Kidney epithelial cell (primary cell): ENCODE data around the gene MEGF6. TPM values are rescaled to one million over a fixed set of nuclear protein-coding genes. Genes with fewer than 3 reads are reported as not detected.

Experiments
- DNase-seq: peaks from one replicate; pipeline ENCODE4 v3.0.0-alpha.2; 2010; ENCODE audit warnings: low read depth
- H3K27me3 ChIP-seq: 2 replicates; pipeline ENCODE4 v1.6.0; 2011; ENCODE audit warnings: low read length; ENCODE audit not compliant: control insufficient read depth, insufficient read depth
- H3K36me3 ChIP-seq: 2 replicates; pipeline ENCODE4 v1.5.1; 2011; ENCODE audit warnings: low read length; ENCODE audit not compliant: control insufficient read depth, insufficient read depth
- H3K4me3 ChIP-seq: 2 replicates; pipeline ENCODE4 v1.5.1; 2011; ENCODE audit warnings: low read depth, mild to moderate bottlenecking, control low read depth, low read length
- total RNA-seq: library from RNA; depleted of rRNA; stranded (reverse); fragments of >200 nt; gene quantifications from 2 replicates; pipeline ENCODE4 v1.2.3, GENCODE V29; 2015
- TF ChIP-seq, protein P1 (sequence below): IDR thresholded peaks from 2 replicates; pipeline ENCODE4 v1.5.1; 2011; ENCODE audit warnings: mild to moderate bottlenecking, moderate library complexity, low read length, control low read depth, inconsistent platforms; ENCODE audit not compliant: insufficient read depth, poor library complexity, severe bottlenecking

The MEGF6 gene
- total RNA-seq, 1 donor from 2014 or later, result 13.1 TPM

DNA sequence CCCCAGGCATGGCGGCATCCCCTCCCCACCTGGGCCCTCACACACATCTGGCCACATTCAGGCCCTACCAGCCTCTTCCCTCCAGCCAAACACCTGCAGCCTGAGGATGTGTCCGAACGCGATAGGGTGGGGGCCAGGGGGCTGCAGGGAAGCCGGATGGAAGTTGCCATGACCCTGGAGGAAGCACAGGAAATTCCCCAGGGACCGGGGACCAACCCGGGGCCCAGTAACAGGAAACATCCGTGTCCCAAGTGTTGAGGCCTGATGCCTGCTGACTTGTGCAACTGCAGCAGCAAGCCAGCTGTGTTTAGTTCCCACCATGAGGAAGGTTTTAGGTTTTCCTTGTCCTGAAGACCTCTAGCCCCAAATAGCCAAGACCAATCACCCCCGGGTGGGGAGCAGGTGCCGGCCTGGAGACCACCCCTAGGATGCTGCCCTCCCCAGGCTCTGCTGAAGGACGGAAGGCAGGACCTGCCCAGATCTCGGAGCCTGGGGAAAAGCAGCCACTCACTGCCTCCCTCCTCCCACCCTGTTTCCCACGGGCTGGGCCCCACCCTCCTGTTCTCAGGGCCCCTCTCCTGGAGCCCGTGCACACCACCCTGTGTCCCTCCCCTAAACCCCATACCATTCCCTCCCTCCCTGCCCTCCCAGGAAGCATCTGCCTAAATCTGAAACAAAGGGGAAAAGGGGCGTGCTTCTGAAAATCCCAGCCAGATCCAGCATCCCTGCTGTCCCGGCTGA is 29.8 kb downstream of the MEGF6 start:
- DNase-seq, result no peak
- TF ChIP-seq, protein P1, sequence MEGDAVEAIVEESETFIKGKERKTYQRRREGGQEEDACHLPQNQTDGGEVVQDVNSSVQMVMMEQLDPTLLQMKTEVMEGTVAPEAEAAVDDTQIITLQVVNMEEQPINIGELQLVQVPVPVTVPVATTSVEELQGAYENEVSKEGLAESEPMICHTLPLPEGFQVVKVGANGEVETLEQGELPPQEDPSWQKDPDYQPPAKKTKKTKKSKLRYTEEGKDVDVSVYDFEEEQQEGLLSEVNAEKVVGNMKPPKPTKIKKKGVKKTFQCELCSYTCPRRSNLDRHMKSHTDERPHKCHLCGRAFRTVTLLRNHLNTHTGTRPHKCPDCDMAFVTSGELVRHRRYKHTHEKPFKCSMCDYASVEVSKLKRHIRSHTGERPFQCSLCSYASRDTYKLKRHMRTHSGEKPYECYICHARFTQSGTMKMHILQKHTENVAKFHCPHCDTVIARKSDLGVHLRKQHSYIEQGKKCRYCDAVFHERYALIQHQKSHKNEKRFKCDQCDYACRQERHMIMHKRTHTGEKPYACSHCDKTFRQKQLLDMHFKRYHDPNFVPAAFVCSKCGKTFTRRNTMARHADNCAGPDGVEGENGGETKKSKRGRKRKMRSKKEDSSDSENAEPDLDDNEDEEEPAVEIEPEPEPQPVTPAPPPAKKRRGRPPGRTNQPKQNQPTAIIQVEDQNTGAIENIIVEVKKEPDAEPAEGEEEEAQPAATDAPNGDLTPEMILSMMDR, result no peak
- Histone ChIP-seq H3K36me3 (no peaks in the 10 kb centered on the region), H3K27me3 (peaks cover 2% of the 10 kb centered on the region), H3K4me3 (no peak overlapping the region)

DNA sequence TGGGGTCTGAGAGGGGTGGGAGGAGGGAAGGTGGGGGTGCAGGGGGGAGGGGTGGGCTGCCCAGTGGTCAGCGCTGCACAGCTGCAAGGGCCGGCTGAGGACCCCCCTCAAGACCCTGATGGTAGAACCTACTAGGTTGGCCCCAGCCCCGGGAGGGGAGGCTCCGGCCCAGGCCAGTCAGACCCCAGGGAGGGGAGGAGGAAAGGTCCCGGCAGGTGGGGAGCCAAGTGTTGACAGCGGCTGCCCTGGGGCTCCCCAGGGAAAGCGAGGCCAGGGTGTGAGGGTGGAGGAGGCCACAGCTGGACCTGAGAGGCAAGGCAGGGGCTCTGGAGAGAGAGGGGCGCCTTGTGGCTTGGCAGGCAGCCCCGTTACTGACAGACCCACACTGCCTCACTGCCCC is 31.1 kb downstream of the MEGF6 start:
- Histone ChIP-seq H3K4me3 (no peak overlapping the region), H3K27me3 (peaks cover 2% of the 10 kb centered on the region), H3K36me3 (no peaks in the 10 kb centered on the region)
- no peak for DNase-seq
- TF ChIP-seq, protein P1, result no peak

DNA sequence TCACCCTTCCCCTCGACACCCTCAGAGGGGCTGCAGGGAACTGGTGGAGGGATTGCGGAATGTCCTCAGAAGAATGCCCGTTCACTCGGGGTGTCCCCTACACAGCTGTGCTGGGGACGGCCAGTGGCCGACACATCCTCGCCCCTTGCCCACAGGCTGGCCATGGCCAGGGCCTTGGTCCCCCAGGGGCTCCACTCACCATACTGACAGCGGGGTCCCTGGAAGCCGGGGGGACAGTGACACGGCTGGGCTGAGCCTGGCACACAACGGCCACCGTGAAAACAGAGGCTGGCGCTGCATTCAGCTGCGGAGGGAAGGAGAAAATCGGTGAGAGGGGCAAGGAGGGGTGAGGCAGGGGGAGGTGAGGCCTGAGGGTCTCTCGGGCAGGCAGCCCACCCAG is 31.7 kb downstream of the MEGF6 start:
- TF ChIP-seq, protein P1, result no peak
- peaks cover 2% of the 10 kb centered on the region for H3K27me3 ChIP-seq

DNA sequence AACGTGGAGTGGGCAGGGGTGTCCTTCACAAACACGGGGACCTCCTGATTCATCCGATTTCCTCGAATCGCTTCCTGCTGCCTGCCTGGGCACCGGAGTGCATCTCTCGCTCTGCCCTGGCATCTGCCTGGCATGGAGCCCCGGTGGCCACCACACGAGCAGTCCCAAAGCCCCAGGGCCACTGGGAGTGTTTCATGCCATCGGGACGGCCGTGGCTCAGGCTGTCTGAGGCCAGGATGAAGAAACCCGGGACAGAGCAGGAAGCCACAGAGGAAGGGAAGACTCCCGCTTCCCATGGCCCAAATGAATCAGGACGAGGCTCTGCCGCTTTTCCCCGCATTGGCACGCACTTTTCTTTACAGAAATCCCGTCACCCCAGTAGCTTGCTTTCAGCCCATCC is 32.4 kb downstream of the MEGF6 start:
- no peaks in the 10 kb centered on the region for H3K36me3 ChIP-seq
- no peak overlapping the region for H3K4me3 ChIP-seq
- no peak for DNase-seq
- peaks cover 2% of the 10 kb centered on the region for H3K27me3 ChIP-seq
- TF ChIP-seq, protein P1, result no peak

More for the DNA sequence above, 31.7 kb downstream of the MEGF6 start:
- no peak overlapping the region for H3K4me3 ChIP-seq
- no peak for DNase-seq
- H3K36me3 ChIP-seq, result no peaks in the 10 kb centered on the region

DNA sequence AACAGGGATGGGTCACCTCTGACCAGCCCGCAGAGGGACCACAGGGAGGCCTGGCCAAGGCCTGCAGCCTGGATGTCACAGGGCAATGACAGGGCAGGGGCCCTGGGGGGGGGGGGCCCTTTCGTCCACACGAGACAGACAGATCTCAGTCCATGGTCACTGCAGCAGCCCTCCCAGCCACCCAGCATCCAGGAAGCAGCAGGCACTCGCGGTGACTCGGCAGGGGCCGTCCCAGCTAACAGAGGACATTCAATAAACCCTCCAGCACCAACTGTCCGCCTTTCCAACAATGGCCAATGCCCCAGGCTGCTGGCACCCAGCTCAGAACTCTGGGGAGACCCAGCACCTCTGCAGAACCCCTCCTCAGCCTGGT is 32.9 kb downstream of the MEGF6 start:
- Histone ChIP-seq H3K4me3 (no peak overlapping the region), H3K36me3 (no peaks in the 10 kb centered on the region), H3K27me3 (peaks cover 2% of the 10 kb centered on the region)
- no peak for DNase-seq
- TF ChIP-seq, protein P1, result no peak
